Right lobe of liver (tissue), 6 donors: Measurements from ENCODE around the gene GLYATL3. TPM values are rescaled to one million over a fixed set of nuclear protein-coding genes. Genes with fewer than 3 reads are reported as not detected.
A peak's percentile ranks its signal among the peaks of the same experiment; 100 is the strongest.

ENCODE experiments used
- ATAC-seq, 4 donors: fragments of 200-7000 bp; cut with Tn5 transposase; one replicate each; pipeline ENCODE4 v1.9.1; 2020; ENCODE audit warnings: mild to moderate bottlenecking in 4 of 4, moderate library complexity in 4 of 4
- DNase-seq, 3 donors: peaks; one replicate each; pipeline ENCODE4 v3.0.0-alpha.2; 2020
- H3K27ac ChIP-seq, 3 donors: fragments of 200-600 bp; one replicate each; pipeline ENCODE4 v1.8.0; 2022
- H3K27me3 ChIP-seq, 2 donors: fragments of 200-600 bp; one replicate each; pipeline ENCODE4 v1.8.0; 2022
- H3K36me3 ChIP-seq, 4 donors: fragments of 200-600 bp; sonication (generic) in 1 of 4; one replicate each; pipeline versions ENCODE4 v1.5.1 to v1.8.0; 2017 to 2022; ENCODE audit warnings: control low read depth in 1 of 4
- H3K4me1 ChIP-seq, 4 donors: fragments of 200-600 bp; sonication (generic) in 1 of 4; one replicate each; pipeline versions ENCODE4 v1.5.1 to v1.8.0; 2017 to 2022; ENCODE audit warnings: control low read depth in 1 of 4
- H3K4me3 ChIP-seq, 3 donors: fragments of 200-600 bp; one replicate each; pipeline ENCODE4 v1.8.0; 2022
- H3K9me3 ChIP-seq, 4 donors: fragments of 200-600 bp; sonication (generic) in 1 of 4; one replicate each; pipeline versions ENCODE4 v1.5.1 to v1.8.0; 2017 to 2022; ENCODE audit warnings: control low read depth in 1 of 4
- POLR2A ChIP-seq: fragments of 450-650 bp; IDR thresholded peaks from one replicate; pipeline ENCODE4 v1.6.1; 2017; ENCODE audit warnings: antibody characterized with exemption, mild to moderate bottlenecking
- WGBS: methylation state at CpG from one replicate; pipeline ENCODE4 v1.1.6; 2018; ENCODE audit warnings: low coverage, low lambda C conversion rate; ENCODE audit not compliant: insufficient coverage; ENCODE audit errors: missing lambda C conversion rate; 5-methylcytosine and 5-hydroxymethylcytosine counted together
- intact Hi-C, 2 donors: fragments of 100-400 bp; cut with DNase I; formaldehyde crosslinking; loops; one replicate each; pipeline versions ENCODE4 v1.11.2 to v1.14.1; 2022
- total RNA-seq, 6 experiments: library from RNA; depleted of rRNA in 2 of 6; stranded (reverse); fragments of >200 nt in 2 of 6; fragmentation: NEBNext Ultra II Directional in 3 of 6; extraction: Animal tissue kit (Norgen Biotek cat#: 25700) in 3 of 6; gene quantifications; one replicate each; pipeline versions ENCODE4 v1.1.0 to v1.2.4, GENCODE V29; 2016 to 2023
- TF ChIP-seq, protein P1 (sequence below), 4 donors: fragments of 200-600 bp in 3 of 4; fragments of 450-650 bp in 1 of 4; IDR thresholded peaks; one replicate each; pipeline versions ENCODE4 v1.5.1 to v1.8.0; 2016 to 2022; ENCODE audit warnings: antibody characterized with exemption in 4 of 4, mild to moderate bottlenecking in 2 of 4
- donor health status: DM: no; HTN: yes; CAD: no.
- donor health status: DM: no; HTN: no; CAD: no.
- donor health status: DM: no; HTN: no; CAD: no.
- donor health status: DM: no; HTN: yes; CAD: no.
- donor health status: DM: no; HTN: yes; CAD: no.

The GLYATL3 gene
- total RNA-seq, 6 experiments from 2014 or later = 0.44 to 0.48 TPM; not detected in 4

DNA sequence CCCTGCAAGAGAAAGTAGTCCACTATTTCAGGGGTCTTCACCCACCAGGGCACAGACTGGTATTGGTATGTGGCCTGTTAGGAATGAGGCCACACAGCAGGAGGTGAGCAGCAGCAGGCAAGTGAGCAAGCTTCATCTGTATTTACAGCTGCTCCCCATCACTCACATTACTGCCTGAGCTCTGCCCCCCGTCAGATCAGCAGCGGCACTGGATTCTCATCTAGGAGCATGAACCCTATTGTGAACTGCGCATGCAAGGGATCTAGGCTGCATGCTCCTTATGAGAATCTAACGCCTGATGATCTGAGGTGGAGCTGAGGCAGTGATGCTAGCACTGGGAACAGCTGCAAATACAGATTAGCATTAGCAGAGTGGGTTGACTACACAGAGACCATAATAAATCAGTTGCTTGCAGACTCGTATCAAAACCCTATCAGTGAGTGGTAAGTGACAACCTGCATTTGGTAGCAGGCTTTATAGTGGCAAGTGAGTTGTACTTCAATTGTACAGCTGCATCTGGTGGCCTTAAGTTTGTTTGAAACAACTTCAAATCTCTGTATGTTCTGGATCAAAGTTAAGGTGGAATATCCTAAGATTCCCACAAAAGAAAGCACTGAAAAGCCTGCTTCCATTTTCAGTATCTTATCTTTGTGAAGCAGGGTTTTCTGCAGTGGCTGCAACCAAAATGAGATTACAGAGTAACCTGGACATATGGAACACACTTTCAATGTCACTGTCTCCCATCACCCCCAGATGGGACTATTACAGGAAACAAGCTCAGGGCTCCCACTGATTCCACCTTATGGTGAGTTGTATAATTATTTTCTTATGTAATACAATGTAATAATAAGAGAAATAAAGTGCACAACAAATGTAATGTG lies 63.5 kb downstream of the GLYATL3 start:
- ATAC-seq = no peak
- Histone ChIP-seq H3K27ac (no peak overlapping the region), H3K9me3 (no peaks in the 10 kb centered on the region), H3K4me3 (no peak overlapping the region), H3K36me3 (no peaks in the 10 kb centered on the region), H3K4me1 (peaks cover 0 to 4% (median 0%) of the 10 kb centered on the region in 4 donors), H3K27me3 (no peaks in the 10 kb centered on the region)
- WGBS = 67% methylated on average over 1 of the region's 5 CpGs
- no peak for DNase-seq
- intact Hi-C loops = no loop called here
- TF ChIP-seq, protein P1, sequence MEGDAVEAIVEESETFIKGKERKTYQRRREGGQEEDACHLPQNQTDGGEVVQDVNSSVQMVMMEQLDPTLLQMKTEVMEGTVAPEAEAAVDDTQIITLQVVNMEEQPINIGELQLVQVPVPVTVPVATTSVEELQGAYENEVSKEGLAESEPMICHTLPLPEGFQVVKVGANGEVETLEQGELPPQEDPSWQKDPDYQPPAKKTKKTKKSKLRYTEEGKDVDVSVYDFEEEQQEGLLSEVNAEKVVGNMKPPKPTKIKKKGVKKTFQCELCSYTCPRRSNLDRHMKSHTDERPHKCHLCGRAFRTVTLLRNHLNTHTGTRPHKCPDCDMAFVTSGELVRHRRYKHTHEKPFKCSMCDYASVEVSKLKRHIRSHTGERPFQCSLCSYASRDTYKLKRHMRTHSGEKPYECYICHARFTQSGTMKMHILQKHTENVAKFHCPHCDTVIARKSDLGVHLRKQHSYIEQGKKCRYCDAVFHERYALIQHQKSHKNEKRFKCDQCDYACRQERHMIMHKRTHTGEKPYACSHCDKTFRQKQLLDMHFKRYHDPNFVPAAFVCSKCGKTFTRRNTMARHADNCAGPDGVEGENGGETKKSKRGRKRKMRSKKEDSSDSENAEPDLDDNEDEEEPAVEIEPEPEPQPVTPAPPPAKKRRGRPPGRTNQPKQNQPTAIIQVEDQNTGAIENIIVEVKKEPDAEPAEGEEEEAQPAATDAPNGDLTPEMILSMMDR (IDR thresholded peaks at IDR 0.05) = no peak
- no peak for TF ChIP-seq POLR2A

GRCh38 chr6:49564552-49564951 lies 64.8 kb downstream of the GLYATL3 start:
- no peak for ATAC-seq
- Histone ChIP-seq H3K4me1 (no peaks in the 10 kb centered on the region), H3K9me3 (no peaks in the 10 kb centered on the region), H3K27me3 (no peaks in the 10 kb centered on the region), H3K27ac (no peak overlapping the region), H3K4me3 (no peak overlapping the region), H3K36me3 (no peaks in the 10 kb centered on the region)
- WGBS = 60% methylated on average over 1 of the region's 1 CpG
- DNase-seq = no peak
- TF ChIP-seq POLR2A = no peak
- TF ChIP-seq, protein P1 (IDR thresholded peaks at IDR 0.05) = no peak
- intact Hi-C loops = no loop called here

- H3K9me3 ChIP-seq = no peaks in the 10 kb centered on the region
- TF ChIP-seq POLR2A = no peak
- TF ChIP-seq, protein P1 (IDR thresholded peaks at IDR 0.05) = no peak
- H3K27me3 ChIP-seq = no peaks in the 10 kb centered on the region
- ATAC-seq = no peak
- WGBS = 47% methylated on average over 2 of the region's 2 CpGs
- intact Hi-C loops = no loop called here
- no peak for DNase-seq
- no peaks in the 10 kb centered on the region for H3K36me3 ChIP-seq
- peaks cover 0 to 4% (median 2%) of the 10 kb centered on the region in 4 donors for H3K4me1 ChIP-seq
- no peak overlapping the region for H3K27ac ChIP-seq
- H3K4me3 ChIP-seq = no peak overlapping the region
These were observed 65.5 kb downstream of the GLYATL3 start for GRCh38 chr6:49565261-49565660.

DNA sequence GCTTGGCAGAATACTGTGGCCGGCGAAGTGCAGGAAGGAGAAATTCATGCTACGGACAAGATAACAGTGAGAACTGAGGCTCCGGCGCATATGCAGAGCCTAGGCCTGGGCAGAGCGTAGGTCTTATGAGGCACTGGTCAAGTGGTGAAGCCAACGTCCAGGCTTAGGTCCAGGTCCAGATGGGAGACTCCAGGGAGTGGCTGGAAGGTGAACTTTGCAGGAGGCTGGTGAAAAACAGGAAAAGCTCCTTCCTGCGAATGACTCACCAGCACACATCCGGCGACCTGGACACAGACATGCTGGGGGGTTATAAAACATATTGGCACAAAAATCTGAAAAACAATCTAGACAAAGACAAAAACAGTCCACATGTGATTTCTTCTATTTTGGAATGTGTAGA lies 66.1 kb downstream of the GLYATL3 start:
- DNase-seq (peak in 1 of 3 donors; percentile 27), ATAC-seq (peak; percentile 18 to 74 (median 56))
- WGBS = 67% methylated on average over 10 of the region's 10 CpGs
- no peaks in the 10 kb centered on the region for H3K27me3 ChIP-seq
- no peak for TF ChIP-seq POLR2A
- TF ChIP-seq, protein P1 (IDR thresholded peaks at IDR 0.05) = no peak
- H3K27ac ChIP-seq = peak overlapping the region in 1 of 3 donors; percentile 5
- H3K4me1 ChIP-seq = peaks cover 0 to 8% (median 4%) of the 10 kb centered on the region in 4 donors
- no peaks in the 10 kb centered on the region for H3K9me3 ChIP-seq
- H3K4me3 ChIP-seq = no peak overlapping the region
- intact Hi-C loops = no loop called here
- H3K36me3 ChIP-seq = no peaks in the 10 kb centered on the region
